C4-2B (cell line): ENCODE data around the gene NT5DC3.

Experiments
- CTCF ChIP-seq: fragments of 450-650 bp; conservative IDR thresholded peaks from 2 replicates; pipeline ENCODE4 v1.5.1; 2017; ENCODE audit warnings: mild to moderate bottlenecking
- ZFX ChIP-seq: fragments of 450-650 bp; IDR thresholded peaks from 2 replicates; pipeline ENCODE4 v1.6.1; 2017

GRCh38 chr12:103823871-103824270 is 17.2 kb downstream of the NT5DC3 start:
- TF ChIP-seq CTCF (no peak), ZFX (no peak)
